GM21526 (cell line): Measurements from ENCODE around the gene UROC1.

Experiments
- ATAC-seq: cut with Tn5 transposase; IDR thresholded peaks from one replicate; pipeline ENCODE4 v1.9.1; 2021; ENCODE audit warnings: moderate library complexity; ENCODE audit not compliant: unreplicated experiment, low FRiP score

The UROC1 gene

GRCh38 chr3:126446301-126446700 lies 71.3 kb downstream of the UROC1 start:
- no peak for ATAC-seq

- no peak for ATAC-seq
Measured at GRCh38 chr3:126445506-126445905, 72.1 kb downstream of the UROC1 start.

- ATAC-seq = no peak
Measured at GRCh38 chr3:126442856-126443242, 74.7 kb downstream of the UROC1 start.

- no peak for ATAC-seq
Measured at GRCh38 chr3:126442094-126442855, 75.3 kb downstream of the UROC1 start.

GRCh38 chr3:126441256-126441880 lies 76.2 kb downstream of the UROC1 start:
- ATAC-seq = no peak

- no peak for ATAC-seq
Measured at GRCh38 chr3:126440709-126440995, 76.9 kb downstream of the UROC1 start.

GRCh38 chr3:126439968-126440708 lies 77.4 kb downstream of the UROC1 start:
- no peak for ATAC-seq

- ATAC-seq = no peak
Measured at GRCh38 chr3:126439346-126439967, 78.1 kb downstream of the UROC1 start.

- no peak for ATAC-seq
Measured at GRCh38 chr3:126438746-126439145, 78.8 kb downstream of the UROC1 start.

GRCh38 chr3:126438186-126438585 lies 79.4 kb downstream of the UROC1 start:
- ATAC-seq = no peak

- ATAC-seq = no peak
Measured at GRCh38 chr3:126436826-126437717, 80.5 kb downstream of the UROC1 start.

- ATAC-seq = no peak
Measured at GRCh38 chr3:126435456-126436315, 81.9 kb downstream of the UROC1 start.

GRCh38 chr3:126434931-126435411 lies 82.6 kb downstream of the UROC1 start:
- ATAC-seq = no peak

- no peak for ATAC-seq
Measured at GRCh38 chr3:126434264-126434590, 83.3 kb downstream of the UROC1 start.

GRCh38 chr3:126433496-126434263 lies 83.9 kb downstream of the UROC1 start:
- ATAC-seq = no peak

- no peak for ATAC-seq
Measured at GRCh38 chr3:126433105-126433430, 84.5 kb downstream of the UROC1 start.

- ATAC-seq = no peak
Measured at GRCh38 chr3:126432361-126433104, 85.0 kb downstream of the UROC1 start.
